Thyroid gland (tissue), 4 donors: ENCODE measurements around the gene ZNF283.

Experiments
- CTCF ChIP-seq, 6 experiments: fragments of 200-600 bp in 3 of 6; fragments of 450-650 bp in 3 of 6; sonication (generic) in 3 of 6; IDR thresholded peaks; one replicate each; pipeline ENCODE4 v1.5.1; 2016 to 2019; ENCODE audit warnings: antibody characterized with exemption in 6 of 6, mild to moderate bottlenecking in 2 of 6, inconsistent platforms in 1 of 6, moderate library complexity in 1 of 6
- POLR2A ChIP-seq, 2 donors: fragments of 450-650 bp; IDR thresholded peaks; one replicate each; pipeline ENCODE4 v1.6.1; 2017; ENCODE audit warnings: antibody characterized with exemption in 2 of 2, mild to moderate bottlenecking in 2 of 2, moderate library complexity in 1 of 2

- no peak for TF ChIP-seq POLR2A (IDR thresholded peaks at IDR 0.05)
- no peak for TF ChIP-seq CTCF (IDR thresholded peaks at IDR 0.05)
Measured at GRCh38 chr19:43858174-43858573, 31.1 kb downstream of the ZNF283 start.
